Measurements from ENCODE around the gene FAM32A. TPM values are rescaled to one million over a fixed set of nuclear protein-coding genes. Genes with fewer than 3 reads are reported as not detected.

The FAM32A gene
- total and polyA plus RNA-seq, 10 donors, result 45.8 to 105 (median 74.5) TPM

- 70 to 90% (median 85%) methylated on average over 9 to 13 of the region's 13 CpGs for WGBS, 5 donors
- TF ChIP-seq POLR2AphosphoS5 (IDR thresholded peaks at IDR 0.05), result peak in 1 of 3 donors; percentile 40
- no peak for TF ChIP-seq CTCF (IDR thresholded peaks at IDR 0.05 in 8 of 11, conservative IDR thresholded peaks at IDR 0.05 in 3 of 11)
Measured at GRCh38 chr19:16216744-16217670, 31.8 kb downstream of the FAM32A start.

DNA sequence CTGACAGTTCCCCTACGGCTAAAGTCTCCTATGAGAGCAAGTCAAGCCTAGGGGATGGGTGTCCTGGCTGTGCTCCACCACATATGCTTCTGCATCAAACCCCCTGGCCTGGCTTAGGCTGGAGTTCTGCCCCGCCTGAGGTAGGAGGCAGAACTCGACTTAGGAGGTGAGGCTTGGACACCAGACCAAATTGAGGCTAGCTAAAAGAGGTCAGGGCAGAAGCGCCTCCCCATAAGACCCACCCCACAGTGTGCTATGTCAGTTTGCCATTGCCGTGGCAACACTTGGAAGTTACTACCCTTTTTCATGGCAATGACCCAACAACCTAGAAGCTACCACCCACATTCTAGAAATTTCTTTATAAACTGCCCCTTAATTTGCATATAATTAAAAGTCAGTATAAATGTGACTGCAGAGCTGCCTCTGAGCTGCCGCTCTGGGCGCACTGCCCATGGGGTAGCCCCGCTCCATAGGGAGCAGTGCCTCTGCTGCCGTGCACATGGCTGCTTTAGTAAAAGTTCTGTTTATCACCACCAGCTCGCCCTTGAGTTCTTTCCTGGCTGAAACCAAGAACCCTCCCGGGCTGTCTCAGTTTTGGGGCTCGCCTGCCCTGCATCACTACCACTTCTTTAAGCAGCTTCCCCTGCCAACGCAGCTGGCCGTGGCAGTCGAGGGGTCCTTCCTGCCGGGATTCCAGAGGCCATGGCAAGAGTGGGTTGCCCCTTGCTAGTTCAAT lies 32.7 kb downstream of the FAM32A start:
- 83 to 94% (median 93%) methylated on average over 14 to 16 of the region's 16 CpGs for WGBS, 5 donors
- Histone ChIP-seq H3K27ac (peak overlapping the region in 2 of 8 donors; percentile 46 to 55), H3K36me3 (peaks cover 4 to 98% (median 61%) of the 10 kb centered on the region in 6 donors), H3K9me3 (peaks cover 6 to 38% (median 36%) of the 10 kb centered on the region in 8 donors), H3K27me3 (replicated peaks in 1 of 7) (no peaks in the 10 kb centered on the region), H3K4me1 (peaks cover 0 to 30% (median 6%) of the 10 kb centered on the region in 6 donors), H3K4me3 (no peak overlapping the region)
- intact Hi-C loops (cut with DNase I; ENCODE audit: low total_unique reads), result no loop called here
- no peak for TF ChIP-seq CTCF (IDR thresholded peaks at IDR 0.05 in 8 of 11, conservative IDR thresholded peaks at IDR 0.05 in 3 of 11)
- TF ChIP-seq POLR2AphosphoS5 (IDR thresholded peaks at IDR 0.05), result no peak
- no peak for TF ChIP-seq POLR2A (IDR thresholded peaks at IDR 0.05)
- no peak for DNase-seq

More at GRCh38 chr19:16216744-16217670, 31.8 kb downstream of the FAM32A start:
- Histone ChIP-seq H3K4me3 (no peak overlapping the region), H3K36me3 (peaks cover 4 to 96% (median 54%) of the 10 kb centered on the region in 6 donors), H3K9me3 (peaks cover 6 to 30% (median 27%) of the 10 kb centered on the region in 8 donors), H3K27ac (peak overlapping the region in 2 of 8 donors; percentile 46 to 55), H3K27me3 (replicated peaks in 1 of 7) (no peaks in the 10 kb centered on the region), H3K4me1 (peaks cover 0 to 30% (median 6%) of the 10 kb centered on the region in 6 donors)
- peak; percentile 53 for DNase-seq
- intact Hi-C loops (cut with DNase I; ENCODE audit: low total_unique reads), result no loop called here

DNA sequence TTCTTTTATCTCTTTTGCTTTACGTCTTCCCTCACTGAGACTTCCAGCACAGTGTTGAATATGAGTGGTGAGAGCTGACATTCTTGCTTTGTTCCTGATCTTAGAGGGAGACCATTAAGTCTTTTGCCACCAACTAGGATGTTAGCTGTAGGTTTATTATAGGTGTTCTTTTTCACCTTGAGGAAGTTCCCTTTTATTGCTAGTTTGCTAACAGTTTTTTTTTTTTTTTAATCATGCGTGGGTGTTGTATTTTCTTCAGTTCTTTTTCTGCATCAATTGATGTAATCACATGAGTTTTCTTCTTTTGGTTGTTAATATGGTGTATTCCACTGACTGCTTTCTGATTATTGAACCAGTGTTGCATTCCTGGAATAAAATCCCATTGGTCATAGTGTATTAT lies 33.6 kb downstream of the FAM32A start:
- Histone ChIP-seq H3K4me1 (peaks cover 0 to 30% (median 6%) of the 10 kb centered on the region in 6 donors), H3K27me3 (replicated peaks in 1 of 7) (no peaks in the 10 kb centered on the region), H3K27ac (peak overlapping the region in 3 of 8 donors; percentile 31 to 55 (median 46)), H3K4me3 (no peak overlapping the region), H3K9me3 (peaks cover 6 to 41% (median 38%) of the 10 kb centered on the region in 8 donors), H3K36me3 (peaks cover 4 to 98% (median 67%) of the 10 kb centered on the region in 6 donors)
- TF ChIP-seq POLR2A (IDR thresholded peaks at IDR 0.05) (no peak), CTCF (IDR thresholded peaks at IDR 0.05 in 8 of 11, conservative IDR thresholded peaks at IDR 0.05 in 3 of 11) (no peak), POLR2AphosphoS5 (IDR thresholded peaks at IDR 0.05) (no peak)
- intact Hi-C loops (cut with DNase I; ENCODE audit: low total_unique reads), result no loop called here
- WGBS, 5 donors, result 70 to 93% (median 81%) methylated on average over 2 of the region's 2 CpGs
- DNase-seq, result no peak

Data from spleen (tissue), 11 donors.